ENCODE results near the gene NFIA. TPM values are rescaled to one million over a fixed set of nuclear protein-coding genes. Genes with fewer than 3 reads are reported as not detected.

NFIA gene
- total RNA-seq, 1 donor from 2014 or later = 49.4 TPM

GRCh38 chr1:61455400-61455799 is 373.0 kb downstream of the NFIA start:
- Mint-ChIP-seq H3K36me3 (peaks cover 6% of the 10 kb centered on the region), H3K27me3 (peaks cover 3% of the 10 kb centered on the region), H3K27ac (no peak overlapping the region)

GRCh38 chr1:61457526-61458040 is 375.2 kb downstream of the NFIA start:
- no peak overlapping the region for H3K4me3 Mint-ChIP-seq
- TF ChIP-seq, protein P1, sequence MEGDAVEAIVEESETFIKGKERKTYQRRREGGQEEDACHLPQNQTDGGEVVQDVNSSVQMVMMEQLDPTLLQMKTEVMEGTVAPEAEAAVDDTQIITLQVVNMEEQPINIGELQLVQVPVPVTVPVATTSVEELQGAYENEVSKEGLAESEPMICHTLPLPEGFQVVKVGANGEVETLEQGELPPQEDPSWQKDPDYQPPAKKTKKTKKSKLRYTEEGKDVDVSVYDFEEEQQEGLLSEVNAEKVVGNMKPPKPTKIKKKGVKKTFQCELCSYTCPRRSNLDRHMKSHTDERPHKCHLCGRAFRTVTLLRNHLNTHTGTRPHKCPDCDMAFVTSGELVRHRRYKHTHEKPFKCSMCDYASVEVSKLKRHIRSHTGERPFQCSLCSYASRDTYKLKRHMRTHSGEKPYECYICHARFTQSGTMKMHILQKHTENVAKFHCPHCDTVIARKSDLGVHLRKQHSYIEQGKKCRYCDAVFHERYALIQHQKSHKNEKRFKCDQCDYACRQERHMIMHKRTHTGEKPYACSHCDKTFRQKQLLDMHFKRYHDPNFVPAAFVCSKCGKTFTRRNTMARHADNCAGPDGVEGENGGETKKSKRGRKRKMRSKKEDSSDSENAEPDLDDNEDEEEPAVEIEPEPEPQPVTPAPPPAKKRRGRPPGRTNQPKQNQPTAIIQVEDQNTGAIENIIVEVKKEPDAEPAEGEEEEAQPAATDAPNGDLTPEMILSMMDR (conservative IDR thresholded peaks at IDR 0.05) = no peak
- no peak for DNase-seq (ENCODE audit: extremely low spot score, unreplicated experiment)
- H3K36me3 Mint-ChIP-seq = peaks cover 9% of the 10 kb centered on the region
- H3K9me3 Mint-ChIP-seq = no peaks in the 10 kb centered on the region
- H3K27ac Mint-ChIP-seq = no peak overlapping the region
- H3K27me3 Mint-ChIP-seq = peaks cover 3% of the 10 kb centered on the region
- peaks cover 29% of the 10 kb centered on the region for H3K4me1 Mint-ChIP-seq (ENCODE audit: unreplicated experiment)

More at GRCh38 chr1:61455400-61455799, 373.0 kb downstream of the NFIA start:
- H3K4me3 Mint-ChIP-seq = no peak overlapping the region
- peaks cover 51% of the 10 kb centered on the region for H3K4me1 Mint-ChIP-seq (ENCODE audit: unreplicated experiment)
- no peaks in the 10 kb centered on the region for H3K9me3 Mint-ChIP-seq
- TF ChIP-seq, protein P1 (conservative IDR thresholded peaks at IDR 0.05) = no peak
- no peak for DNase-seq (ENCODE audit: extremely low spot score, unreplicated experiment)

DNA sequence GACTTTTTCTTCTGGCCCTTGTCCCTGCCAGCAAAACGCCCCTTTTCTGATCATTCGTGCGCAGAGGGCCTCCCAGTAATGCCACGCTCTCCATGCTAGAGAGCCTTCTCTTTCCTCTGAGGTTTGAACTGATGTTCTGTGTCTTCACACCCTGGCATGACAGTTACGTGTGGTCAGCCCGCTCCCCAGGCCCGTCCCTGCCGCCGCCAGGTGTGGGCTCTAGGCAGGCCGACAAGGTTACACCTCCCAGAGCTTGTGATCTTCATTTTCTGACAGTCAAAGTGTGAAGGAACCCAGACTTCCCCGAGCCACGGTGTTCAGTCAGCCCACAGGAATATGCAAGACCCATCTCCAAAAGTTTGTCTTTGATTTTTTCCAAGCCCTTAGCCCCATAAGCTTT is 377.0 kb downstream of the NFIA start:
- H3K4me3 Mint-ChIP-seq = no peak overlapping the region
- H3K27ac Mint-ChIP-seq = no peak overlapping the region
- H3K36me3 Mint-ChIP-seq = peaks cover 10% of the 10 kb centered on the region
- peaks cover 12% of the 10 kb centered on the region for H3K4me1 Mint-ChIP-seq (ENCODE audit: unreplicated experiment)
- TF ChIP-seq, protein P1 (conservative IDR thresholded peaks at IDR 0.05) = no peak
- no peak for DNase-seq (ENCODE audit: extremely low spot score, unreplicated experiment)
- no peaks in the 10 kb centered on the region for H3K9me3 Mint-ChIP-seq
- no peaks in the 10 kb centered on the region for H3K27me3 Mint-ChIP-seq

GRCh38 chr1:61460191-61460590 is 377.8 kb downstream of the NFIA start:
- H3K27me3 Mint-ChIP-seq = peaks cover 2% of the 10 kb centered on the region
- no peak overlapping the region for H3K27ac Mint-ChIP-seq
- TF ChIP-seq, protein P1 (conservative IDR thresholded peaks at IDR 0.05) = no peak
- peaks cover 10% of the 10 kb centered on the region for H3K36me3 Mint-ChIP-seq
- H3K9me3 Mint-ChIP-seq = no peaks in the 10 kb centered on the region
- H3K4me1 Mint-ChIP-seq (ENCODE audit: unreplicated experiment) = peaks cover 7% of the 10 kb centered on the region
- DNase-seq (ENCODE audit: extremely low spot score, unreplicated experiment) = no peak
- H3K4me3 Mint-ChIP-seq = no peak overlapping the region

DNA sequence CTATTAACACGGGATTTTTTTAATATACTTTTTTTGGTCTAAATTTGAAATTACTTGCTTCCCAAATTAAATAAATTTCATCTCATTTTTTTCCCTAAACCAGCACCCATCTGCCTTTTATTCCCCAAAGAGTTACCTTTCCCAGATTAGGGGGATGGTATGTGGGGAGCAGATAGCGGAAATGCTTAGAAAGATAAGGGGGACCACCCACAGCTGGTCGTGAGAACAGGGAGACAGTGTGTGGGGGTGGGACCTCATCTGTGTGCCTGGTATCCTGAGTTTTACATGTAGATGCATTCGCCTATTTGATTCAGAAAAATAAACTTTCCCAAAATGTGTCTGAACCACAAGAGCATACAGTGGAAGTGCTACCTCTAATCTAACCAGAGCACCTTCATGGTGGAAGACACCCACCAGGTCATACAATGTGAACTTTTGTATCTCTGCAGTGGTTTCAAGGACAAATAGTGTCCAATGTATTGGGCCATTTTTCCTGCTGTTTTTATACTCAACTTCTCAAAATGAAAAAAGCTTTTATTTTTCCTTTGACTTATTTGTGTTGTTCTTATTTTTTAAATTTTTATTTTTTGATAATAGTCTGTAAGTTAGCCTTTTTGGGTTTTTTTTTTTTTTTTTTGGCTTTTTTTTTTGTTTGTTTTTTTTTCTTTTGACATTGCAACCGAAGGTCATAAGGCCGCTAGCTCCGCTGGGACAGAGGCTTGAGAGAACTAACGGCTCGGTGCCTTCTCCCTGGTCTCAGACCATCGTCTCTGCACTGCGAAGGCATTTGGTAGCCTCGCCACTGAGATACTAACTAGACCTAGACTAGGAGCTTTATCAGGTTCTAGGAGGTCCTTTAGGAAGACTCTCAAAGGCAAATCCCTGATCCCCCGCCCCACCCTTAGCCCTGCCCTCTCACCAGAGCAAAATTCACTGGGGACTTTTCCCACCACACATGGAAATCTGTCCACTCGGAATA is 379.3 kb downstream of the NFIA start:
- Mint-ChIP-seq H3K27me3 (peaks cover 2% of the 10 kb centered on the region), H3K4me1 (ENCODE audit: unreplicated experiment) (peaks cover 7% of the 10 kb centered on the region), H3K9me3 (no peaks in the 10 kb centered on the region), H3K36me3 (peaks cover 4% of the 10 kb centered on the region), H3K27ac (no peak overlapping the region), H3K4me3 (no peak overlapping the region)
- TF ChIP-seq, protein P1 (conservative IDR thresholded peaks at IDR 0.05) = no peak
- no peak for DNase-seq (ENCODE audit: extremely low spot score, unreplicated experiment)

Measured in type B pancreatic cell (in vitro differentiated cells).